ENCODE data around the gene VPS35.

The VPS35 gene

GRCh38 chr16:46700048-46700447 is 11.1 kb upstream of the VPS35 start:
- no peak for DNase-seq (ENCODE audit: low spot score)
- no peak overlapping the region for H3K4me3 ChIP-seq
- no peak overlapping the region for H3K27ac ChIP-seq
- TF ChIP-seq, protein P1, sequence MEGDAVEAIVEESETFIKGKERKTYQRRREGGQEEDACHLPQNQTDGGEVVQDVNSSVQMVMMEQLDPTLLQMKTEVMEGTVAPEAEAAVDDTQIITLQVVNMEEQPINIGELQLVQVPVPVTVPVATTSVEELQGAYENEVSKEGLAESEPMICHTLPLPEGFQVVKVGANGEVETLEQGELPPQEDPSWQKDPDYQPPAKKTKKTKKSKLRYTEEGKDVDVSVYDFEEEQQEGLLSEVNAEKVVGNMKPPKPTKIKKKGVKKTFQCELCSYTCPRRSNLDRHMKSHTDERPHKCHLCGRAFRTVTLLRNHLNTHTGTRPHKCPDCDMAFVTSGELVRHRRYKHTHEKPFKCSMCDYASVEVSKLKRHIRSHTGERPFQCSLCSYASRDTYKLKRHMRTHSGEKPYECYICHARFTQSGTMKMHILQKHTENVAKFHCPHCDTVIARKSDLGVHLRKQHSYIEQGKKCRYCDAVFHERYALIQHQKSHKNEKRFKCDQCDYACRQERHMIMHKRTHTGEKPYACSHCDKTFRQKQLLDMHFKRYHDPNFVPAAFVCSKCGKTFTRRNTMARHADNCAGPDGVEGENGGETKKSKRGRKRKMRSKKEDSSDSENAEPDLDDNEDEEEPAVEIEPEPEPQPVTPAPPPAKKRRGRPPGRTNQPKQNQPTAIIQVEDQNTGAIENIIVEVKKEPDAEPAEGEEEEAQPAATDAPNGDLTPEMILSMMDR (IDR thresholded peaks at IDR 0.05): no peak

DNA sequence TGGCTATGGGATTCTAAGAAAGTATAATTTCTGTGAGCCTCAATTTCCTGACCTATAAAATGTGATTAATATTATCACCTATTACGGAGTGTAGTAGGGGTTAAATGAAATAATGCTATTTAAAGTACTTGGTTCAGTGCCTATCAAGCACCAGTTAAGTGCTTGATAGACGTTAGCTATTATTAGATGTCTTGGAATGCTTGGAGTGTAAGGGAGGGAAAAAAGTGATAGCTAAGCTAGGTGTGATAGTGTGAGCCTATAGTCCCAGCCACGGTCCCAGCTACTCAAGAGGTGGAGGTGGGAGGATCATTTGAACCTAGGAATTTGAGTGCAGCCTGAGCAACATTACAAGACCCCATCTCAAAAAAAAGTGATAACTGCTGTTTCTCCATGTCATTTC is 8.0 kb upstream of the VPS35 start:
- no peak for DNase-seq (ENCODE audit: low spot score)
- no peak overlapping the region for H3K4me3 ChIP-seq
- TF ChIP-seq, protein P1 (IDR thresholded peaks at IDR 0.05): no peak
- no peak overlapping the region for H3K27ac ChIP-seq

DNA sequence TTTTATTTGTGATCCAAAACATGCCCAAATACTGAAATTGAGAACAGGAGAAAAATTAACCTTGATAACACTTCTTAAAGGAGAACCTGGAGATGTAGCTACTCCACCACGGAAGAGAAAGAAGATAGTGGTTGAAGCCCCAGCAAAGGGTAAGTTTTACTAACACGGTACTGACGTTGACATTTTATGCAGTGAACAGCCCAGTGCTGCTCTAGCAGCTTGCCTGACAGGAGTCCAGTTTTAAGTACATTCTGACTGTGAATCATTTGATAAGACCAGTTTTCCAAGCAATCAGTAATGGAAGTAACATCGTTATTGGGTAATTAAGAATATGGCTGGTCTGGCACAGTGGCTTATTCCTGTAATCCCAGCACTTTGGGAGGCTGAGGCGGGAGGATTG is 7.0 kb upstream of the VPS35 start:
- TF ChIP-seq, protein P1 (IDR thresholded peaks at IDR 0.05): no peak
- DNase-seq (ENCODE audit: low spot score): no peak
- Histone ChIP-seq H3K27ac (no peak overlapping the region), H3K4me3 (no peak overlapping the region)

DNA sequence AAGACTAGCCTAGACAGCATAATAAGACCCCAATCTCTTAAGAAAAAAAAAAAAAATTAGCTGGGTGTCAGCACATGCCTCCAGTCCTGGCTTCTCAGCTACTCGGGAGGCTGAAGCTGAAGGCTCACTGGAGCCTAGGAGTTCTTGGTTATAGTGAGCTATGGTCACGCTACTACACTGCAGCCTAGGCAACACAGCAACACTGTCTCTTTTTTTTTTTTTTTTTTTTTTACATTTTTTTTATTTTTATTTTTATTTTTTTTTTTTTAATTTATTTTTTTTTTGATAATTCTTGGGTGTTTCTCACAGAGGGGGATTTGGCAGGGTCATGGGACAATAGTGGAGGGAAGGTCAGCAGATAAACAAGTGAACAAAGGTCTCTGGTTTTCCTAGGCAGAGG is 4.6 kb upstream of the VPS35 start:
- TF ChIP-seq, protein P1 (IDR thresholded peaks at IDR 0.05): no peak
- Histone ChIP-seq H3K27ac (no peak overlapping the region), H3K4me3 (no peak overlapping the region)
- no peak for DNase-seq (ENCODE audit: low spot score)

- no peak overlapping the region for H3K4me3 ChIP-seq
- no peak overlapping the region for H3K27ac ChIP-seq
- no peak for DNase-seq (ENCODE audit: low spot score)
- TF ChIP-seq, protein P1 (IDR thresholded peaks at IDR 0.05): no peak
Measured at GRCh38 chr16:46691726-46692125, 2.7 kb upstream of the VPS35 start.

DNA sequence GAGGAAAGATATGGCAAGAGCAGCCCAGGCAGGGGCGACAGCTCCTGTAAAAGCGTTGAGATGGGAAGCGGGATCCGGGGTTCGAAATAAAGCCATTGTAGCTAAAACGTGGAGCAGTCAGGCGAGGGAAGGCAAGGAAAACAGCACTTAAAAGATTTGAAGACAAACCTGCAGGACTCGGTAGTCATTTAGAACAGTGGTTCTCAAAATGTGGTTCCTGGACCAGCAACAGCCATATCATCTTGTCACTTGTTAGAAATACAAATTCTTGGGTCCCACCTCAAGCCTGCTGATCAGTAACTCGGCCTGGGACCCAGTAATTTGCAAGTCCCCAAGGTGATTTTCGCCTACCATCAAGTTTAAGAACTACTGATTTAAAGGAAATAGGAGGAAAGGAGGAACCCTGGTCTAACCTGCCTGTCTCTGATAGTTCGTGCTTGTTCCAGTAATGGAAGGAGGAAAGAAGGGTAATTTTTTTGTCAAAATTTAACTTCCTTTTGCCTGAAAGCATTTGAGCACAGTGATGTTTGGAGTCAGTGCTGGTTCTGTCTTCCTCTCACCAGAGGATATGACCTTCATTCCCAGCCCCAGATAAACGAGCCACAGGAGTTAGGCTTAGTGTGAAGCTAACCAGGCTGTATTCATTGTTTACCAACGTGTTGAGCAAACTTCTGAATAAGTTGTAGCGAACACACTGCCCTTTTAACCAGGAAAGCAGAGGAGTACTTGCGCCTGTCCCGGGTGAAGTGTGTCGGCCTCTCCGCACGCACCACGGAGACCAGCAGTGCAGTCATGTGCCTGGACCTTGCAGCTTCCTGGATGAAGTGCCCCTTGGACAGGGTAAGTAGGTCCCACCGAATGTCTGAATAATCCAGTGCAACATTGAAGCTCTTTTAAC is 1.6 kb upstream of the VPS35 start:
- no peak for DNase-seq (ENCODE audit: low spot score)
- TF ChIP-seq, protein P1 (IDR thresholded peaks at IDR 0.05): no peak
- Histone ChIP-seq H3K4me3 (peak overlapping the region; percentile 98), H3K27ac (no peak overlapping the region)
